ENCODE results near the gene WASHC4. TPM values are rescaled to one million over a fixed set of nuclear protein-coding genes. Genes with fewer than 3 reads are reported as not detected.

WASHC4 gene
- total RNA-seq, 2 experiments from 2014 or later, result 29.6 to 30.9 TPM

- Mint-ChIP-seq H3K4me1 (peaks cover 45% of the 10 kb centered on the region), H3K27me3 (peaks cover 14% of the 10 kb centered on the region), H3K4me3 (peak overlapping the region; percentile 93), H3K9me3 (peaks cover 6% of the 10 kb centered on the region), H3K27ac (peak overlapping the region; percentile 49), H3K36me3 (peaks cover 23% of the 10 kb centered on the region)
- no peak for DNase-seq
Observed at GRCh38 chr12:105109465-105110212, 2.1 kb downstream of the WASHC4 start.

- Mint-ChIP-seq H3K4me3 (no peak overlapping the region), H3K27ac (no peak overlapping the region), H3K4me1 (peaks cover 46% of the 10 kb centered on the region), H3K9me3 (peaks cover 3% of the 10 kb centered on the region), H3K36me3 (peaks cover 24% of the 10 kb centered on the region), H3K27me3 (peaks cover 7% of the 10 kb centered on the region)
- DNase-seq, result no peak
Observed at GRCh38 chr12:105110851-105111250, 3.3 kb downstream of the WASHC4 start.

GRCh38 chr12:105113094-105113493, 5.6 kb downstream of the WASHC4 start:
- Mint-ChIP-seq H3K27me3 (no peaks in the 10 kb centered on the region), H3K27ac (no peak overlapping the region), H3K4me3 (no peak overlapping the region), H3K9me3 (peaks cover 3% of the 10 kb centered on the region), H3K36me3 (peaks cover 31% of the 10 kb centered on the region), H3K4me1 (peaks cover 40% of the 10 kb centered on the region)
- no peak for DNase-seq

GRCh38 chr12:105116969-105117368, 9.4 kb downstream of the WASHC4 start:
- Mint-ChIP-seq H3K4me1 (peaks cover 16% of the 10 kb centered on the region), H3K4me3 (no peak overlapping the region), H3K9me3 (peaks cover 1% of the 10 kb centered on the region), H3K27me3 (no peaks in the 10 kb centered on the region), H3K36me3 (peaks cover 34% of the 10 kb centered on the region), H3K27ac (no peak overlapping the region)
- DNase-seq, result no peak

GRCh38 chr12:105120551-105120950, 13.0 kb downstream of the WASHC4 start:
- Mint-ChIP-seq H3K27me3 (no peaks in the 10 kb centered on the region), H3K27ac (no peak overlapping the region), H3K36me3 (peaks cover 33% of the 10 kb centered on the region), H3K9me3 (no peaks in the 10 kb centered on the region), H3K4me3 (no peak overlapping the region), H3K4me1 (peaks cover 5% of the 10 kb centered on the region)
- DNase-seq, result no peak

- Mint-ChIP-seq H3K4me3 (no peak overlapping the region), H3K27ac (no peak overlapping the region), H3K27me3 (no peaks in the 10 kb centered on the region), H3K9me3 (no peaks in the 10 kb centered on the region), H3K36me3 (peaks cover 12% of the 10 kb centered on the region), H3K4me1 (peaks cover 17% of the 10 kb centered on the region)
- DNase-seq, result no peak
Observed at GRCh38 chr12:105138248-105138647, 30.7 kb downstream of the WASHC4 start.

- H3K4me3 Mint-ChIP-seq, result no peak overlapping the region
- H3K27ac Mint-ChIP-seq, result no peak overlapping the region
- peaks cover 5% of the 10 kb centered on the region for H3K4me1 Mint-ChIP-seq
- H3K36me3 Mint-ChIP-seq, result peaks cover 6% of the 10 kb centered on the region
- H3K27me3 Mint-ChIP-seq, result no peaks in the 10 kb centered on the region
- DNase-seq, result no peak
- no peaks in the 10 kb centered on the region for H3K9me3 Mint-ChIP-seq
Observed at GRCh38 chr12:105141320-105141922, 33.9 kb downstream of the WASHC4 start.

- Mint-ChIP-seq H3K27me3 (no peaks in the 10 kb centered on the region), H3K4me3 (no peak overlapping the region), H3K4me1 (no peaks in the 10 kb centered on the region), H3K9me3 (no peaks in the 10 kb centered on the region), H3K36me3 (peaks cover 3% of the 10 kb centered on the region), H3K27ac (no peak overlapping the region)
- no peak for DNase-seq
Observed at GRCh38 chr12:105142259-105142658, 34.7 kb downstream of the WASHC4 start.

- DNase-seq, result no peak
- no peak overlapping the region for H3K4me3 Mint-ChIP-seq
- peaks cover 14% of the 10 kb centered on the region for H3K36me3 Mint-ChIP-seq
- H3K9me3 Mint-ChIP-seq, result no peaks in the 10 kb centered on the region
- no peaks in the 10 kb centered on the region for H3K4me1 Mint-ChIP-seq
- H3K27ac Mint-ChIP-seq, result no peak overlapping the region
- H3K27me3 Mint-ChIP-seq, result no peaks in the 10 kb centered on the region
Observed at GRCh38 chr12:105156260-105156659, 48.7 kb downstream of the WASHC4 start.

- no peak overlapping the region for H3K27ac Mint-ChIP-seq
- no peak for DNase-seq
- H3K9me3 Mint-ChIP-seq, result no peaks in the 10 kb centered on the region
- no peak overlapping the region for H3K4me3 Mint-ChIP-seq
- H3K36me3 Mint-ChIP-seq, result peaks cover 14% of the 10 kb centered on the region
- H3K4me1 Mint-ChIP-seq, result no peaks in the 10 kb centered on the region
- no peaks in the 10 kb centered on the region for H3K27me3 Mint-ChIP-seq
Observed at GRCh38 chr12:105157606-105158005, 50.1 kb downstream of the WASHC4 start.

- no peak overlapping the region for H3K4me3 Mint-ChIP-seq
- no peaks in the 10 kb centered on the region for H3K27me3 Mint-ChIP-seq
- H3K27ac Mint-ChIP-seq, result no peak overlapping the region
- no peaks in the 10 kb centered on the region for H3K9me3 Mint-ChIP-seq
- H3K4me1 Mint-ChIP-seq, result peaks cover 2% of the 10 kb centered on the region
- peaks cover 18% of the 10 kb centered on the region for H3K36me3 Mint-ChIP-seq
- no peak for DNase-seq
Observed at GRCh38 chr12:105158876-105159275, 51.3 kb downstream of the WASHC4 start.

GRCh38 chr12:105162174-105162573, 54.6 kb downstream of the WASHC4 start:
- Mint-ChIP-seq H3K4me1 (peaks cover 2% of the 10 kb centered on the region), H3K4me3 (no peak overlapping the region), H3K9me3 (no peaks in the 10 kb centered on the region), H3K36me3 (peaks cover 10% of the 10 kb centered on the region), H3K27ac (no peak overlapping the region), H3K27me3 (no peaks in the 10 kb centered on the region)
- no peak for DNase-seq

GRCh38 chr12:105164068-105164467, 56.5 kb downstream of the WASHC4 start:
- H3K27ac Mint-ChIP-seq, result no peak overlapping the region
- H3K27me3 Mint-ChIP-seq, result no peaks in the 10 kb centered on the region

GRCh38 chr12:105166736-105167135, 59.2 kb downstream of the WASHC4 start:
- Mint-ChIP-seq H3K27ac (no peak overlapping the region), H3K4me3 (no peak overlapping the region), H3K36me3 (peaks cover 7% of the 10 kb centered on the region), H3K9me3 (no peaks in the 10 kb centered on the region), H3K27me3 (no peaks in the 10 kb centered on the region), H3K4me1 (peaks cover 2% of the 10 kb centered on the region)
- DNase-seq, result no peak

More at GRCh38 chr12:105164068-105164467, 56.5 kb downstream of the WASHC4 start:
- Mint-ChIP-seq H3K9me3 (no peaks in the 10 kb centered on the region), H3K4me3 (no peak overlapping the region), H3K36me3 (peaks cover 10% of the 10 kb centered on the region), H3K4me1 (peaks cover 2% of the 10 kb centered on the region)
- DNase-seq, result no peak

GRCh38 chr12:105167346-105167745, 59.8 kb downstream of the WASHC4 start:
- no peak for DNase-seq
- no peaks in the 10 kb centered on the region for H3K27me3 Mint-ChIP-seq
- H3K27ac Mint-ChIP-seq, result no peak overlapping the region

GRCh38 chr12:105168006-105168405, 60.5 kb downstream of the WASHC4 start:
- Mint-ChIP-seq H3K4me1 (peaks cover 7% of the 10 kb centered on the region), H3K27ac (no peak overlapping the region), H3K27me3 (no peaks in the 10 kb centered on the region), H3K4me3 (no peak overlapping the region), H3K9me3 (no peaks in the 10 kb centered on the region), H3K36me3 (peaks cover 7% of the 10 kb centered on the region)
- DNase-seq, result no peak

More at GRCh38 chr12:105167346-105167745, 59.8 kb downstream of the WASHC4 start:
- Mint-ChIP-seq H3K4me3 (no peak overlapping the region), H3K36me3 (peaks cover 7% of the 10 kb centered on the region), H3K9me3 (no peaks in the 10 kb centered on the region), H3K4me1 (peaks cover 6% of the 10 kb centered on the region)
